Motor neuron (in vitro differentiated cells): ENCODE data around the gene CCDC171. TPM values are rescaled to one million over a fixed set of nuclear protein-coding genes. Genes with fewer than 3 reads are reported as not detected.
"Not testable (repeated sequence)": the region's sequence is repeated elsewhere in the genome, so short reads cannot be mapped to it uniquely, and the experiment has no call there.

Source experiments
- ATAC-seq, 8 experiments: fragments of 200-7000 bp; cut with Tn5 transposase; replicated peaks in 6 of 8; 2 replicates each; pipeline ENCODE4 v1.8.0; 2021; ENCODE audit warnings: mild to moderate bottlenecking in 8 of 8, moderate library complexity in 8 of 8
- H3K27ac ChIP-seq, 2 donors: fragments of 250-450 bp; sonication (Bioruptor Pico); 2 replicates each; pipeline ENCODE4 v1.9.0; 2021; ENCODE audit warnings: antibody characterized with exemption in 2 of 2, mild to moderate bottlenecking in 2 of 2, moderate library complexity in 1 of 2
- H3K4me1 ChIP-seq, 2 donors: fragments of 250-450 bp; sonication (Bioruptor Pico); replicated peaks in 1 of 2; 2 replicates each; pipeline ENCODE4 v1.6.1; 2021; ENCODE audit warnings: antibody characterized with exemption in 2 of 2, mild to moderate bottlenecking in 2 of 2, moderate library complexity in 1 of 2
- H3K4me3 ChIP-seq, 5 donors: fragments of 250-450 bp; sonication (Bioruptor Pico); 2 replicates each; pipeline ENCODE4 v1.9.0; 2021; ENCODE audit warnings: antibody characterized with exemption in 5 of 5, mild to moderate bottlenecking in 5 of 5, moderate library complexity in 4 of 5
- WGBS, 10 experiments: fragments of 450-650 bp; shearing (Covaris generic); methylation state at CpG; one replicate each; pipeline ENCODE4 v1.0.0; 2022; 5-methylcytosine and 5-hydroxymethylcytosine counted together
- in situ Hi-C, 9 experiments: fragments of 400-800 bp; cut with MboI; loops; one replicate each; pipeline ENCODE4 v1.15.0; 2021; ENCODE audit warnings: low sequenced_read_pairs in 9 of 9, low pct_unique_long_range_greater_than_20kb in 2 of 9; ENCODE audit not compliant: unreplicated experiment in 9 of 9
- total RNA-seq, 8 experiments: library from RNA; unstranded; fragments of 300-600 nt; gene quantifications; 2 replicates each; pipeline versions ENCODE4 v1.2.3 to v1.2.4, GENCODE V29; 2022

CCDC171 gene
- total RNA-seq, 8 experiments from 2014 or later: 4.0 to 15.1 (median 8.4) TPM

GRCh38 chr9:15578714-15579113 is 25.9 kb downstream of the CCDC171 start:
- Histone ChIP-seq H3K4me1 (no peaks in the 10 kb centered on the region), H3K4me3 (no peak overlapping the region), H3K27ac (no peak overlapping the region)
- WGBS, 10 experiments: 33 to 100% (median 91%) methylated on average over 1 to 6 of the region's 6 CpGs
- no peak for ATAC-seq
- in situ Hi-C loops: no loop called here

- in situ Hi-C loops: no loop called here
- WGBS, 10 experiments: 17 to 100% (median 93%) methylated on average over 1 to 3 of the region's 3 CpGs; no CpG with 5 or more reads in 2 of the 10 experiments
Measured at GRCh38 chr9:15584379-15584778, 31.5 kb downstream of the CCDC171 start.

DNA sequence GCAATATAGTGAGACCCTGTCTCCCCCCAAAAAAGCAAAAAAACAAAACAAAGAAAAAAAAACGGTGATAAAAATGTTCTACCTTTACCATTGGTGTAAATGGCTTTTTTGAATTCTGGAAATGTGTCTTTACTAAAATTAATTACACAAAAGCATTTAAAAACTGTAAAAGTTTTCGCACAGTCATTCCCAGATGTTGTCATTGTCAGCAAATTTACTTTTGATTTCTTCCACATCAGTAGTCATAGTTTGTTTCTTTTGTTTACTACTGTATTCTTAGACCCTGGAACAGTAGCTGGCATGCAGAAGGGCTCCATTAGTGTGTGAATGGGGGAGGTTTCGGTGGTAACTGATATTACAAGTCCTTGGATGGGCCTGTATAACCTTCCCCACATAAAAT is 39.5 kb downstream of the CCDC171 start:
- Histone ChIP-seq H3K27ac (no peak overlapping the region), H3K4me3 (no peak overlapping the region), H3K4me1 (peaks cover 0 to 3% of the 10 kb centered on the region in 2 donors)
- 46 to 100% (median 81%) methylated on average over 2 to 3 of the region's 3 CpGs; no CpG with 5 or more reads in 1 of the 10 experiments for WGBS, 10 experiments
- in situ Hi-C loops: no loop called here
- no peak for ATAC-seq

More at GRCh38 chr9:15584379-15584778, 31.5 kb downstream of the CCDC171 start:
- H3K27ac ChIP-seq: no peak overlapping the region
- no peak overlapping the region for H3K4me3 ChIP-seq
- ATAC-seq: no peak
- no peaks in the 10 kb centered on the region for H3K4me1 ChIP-seq

DNA sequence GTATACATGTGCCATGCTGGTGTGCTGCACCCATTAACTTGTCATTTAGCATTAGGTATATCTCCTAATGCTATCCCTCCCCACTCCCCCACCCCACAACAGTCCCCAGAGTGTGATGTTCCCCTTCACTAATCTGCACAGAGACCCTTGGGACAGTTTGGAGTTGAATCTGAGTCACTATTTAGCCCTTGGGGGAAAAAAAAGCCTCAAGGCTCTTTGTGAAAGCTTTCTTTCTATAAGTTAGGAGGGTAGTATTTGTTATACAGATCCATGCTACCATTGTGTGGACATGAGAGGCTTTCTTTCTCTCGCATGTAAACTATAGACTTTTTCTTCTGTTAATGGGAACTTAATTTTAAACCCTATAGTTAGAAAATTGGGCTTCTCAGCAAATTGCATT is 40.1 kb downstream of the CCDC171 start:
- H3K4me1 ChIP-seq, H3K4me3 ChIP-seq, in situ Hi-C loops, H3K27ac ChIP-seq, ATAC-seq: not testable (repeated sequence)
- WGBS, 10 experiments: 8 to 88% (median 61%) methylated on average over 1 of the region's 1 CpG; no CpG with 5 or more reads in 2 of the 10 experiments

DNA sequence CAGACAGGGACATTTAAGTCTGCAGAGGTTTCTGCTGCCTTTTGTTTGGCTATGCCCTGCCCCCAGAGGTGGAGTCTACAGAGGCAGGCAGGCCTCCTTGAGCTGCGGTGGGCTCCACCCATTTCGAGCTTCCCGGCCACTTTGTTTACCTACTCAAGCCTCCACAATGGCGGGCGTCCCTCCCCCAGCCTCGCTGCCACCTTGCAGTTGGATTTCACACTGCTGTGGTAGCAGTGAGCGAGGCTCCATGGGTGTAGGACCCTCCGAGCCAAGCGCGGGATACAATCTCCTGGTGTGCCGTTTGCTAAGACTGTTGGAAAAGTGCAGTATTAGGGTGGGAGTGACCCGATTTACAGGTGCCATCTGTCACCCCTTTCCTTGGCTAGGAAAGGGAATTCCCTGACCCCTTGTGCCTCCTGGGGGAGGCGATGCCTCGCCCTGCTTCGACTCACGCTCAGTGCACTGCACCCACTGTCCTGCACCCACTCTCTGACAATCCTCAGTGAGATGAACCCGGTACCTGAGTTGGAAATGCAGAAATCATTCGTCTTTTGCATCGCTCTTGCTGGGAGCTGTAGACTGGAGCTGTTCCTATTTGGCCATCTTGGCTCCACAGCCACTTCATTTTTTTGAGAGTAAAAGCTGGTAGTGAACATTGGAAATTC is 48.0 kb downstream of the CCDC171 start:
- not testable (repeated sequence) for ATAC-seq, H3K27ac ChIP-seq, H3K4me3 ChIP-seq, H3K4me1 ChIP-seq
- 89 to 100% (median 98%) methylated on average over 1 to 9 of the region's 19 CpGs; no CpG with 5 or more reads in 3 of the 10 experiments for WGBS, 10 experiments
- in situ Hi-C loops: loop anchor here in 2 of 9 experiments (25.0 kb wide), 1 partner anchor 388 kb away; no protein-coding TSS in a partner anchor

DNA sequence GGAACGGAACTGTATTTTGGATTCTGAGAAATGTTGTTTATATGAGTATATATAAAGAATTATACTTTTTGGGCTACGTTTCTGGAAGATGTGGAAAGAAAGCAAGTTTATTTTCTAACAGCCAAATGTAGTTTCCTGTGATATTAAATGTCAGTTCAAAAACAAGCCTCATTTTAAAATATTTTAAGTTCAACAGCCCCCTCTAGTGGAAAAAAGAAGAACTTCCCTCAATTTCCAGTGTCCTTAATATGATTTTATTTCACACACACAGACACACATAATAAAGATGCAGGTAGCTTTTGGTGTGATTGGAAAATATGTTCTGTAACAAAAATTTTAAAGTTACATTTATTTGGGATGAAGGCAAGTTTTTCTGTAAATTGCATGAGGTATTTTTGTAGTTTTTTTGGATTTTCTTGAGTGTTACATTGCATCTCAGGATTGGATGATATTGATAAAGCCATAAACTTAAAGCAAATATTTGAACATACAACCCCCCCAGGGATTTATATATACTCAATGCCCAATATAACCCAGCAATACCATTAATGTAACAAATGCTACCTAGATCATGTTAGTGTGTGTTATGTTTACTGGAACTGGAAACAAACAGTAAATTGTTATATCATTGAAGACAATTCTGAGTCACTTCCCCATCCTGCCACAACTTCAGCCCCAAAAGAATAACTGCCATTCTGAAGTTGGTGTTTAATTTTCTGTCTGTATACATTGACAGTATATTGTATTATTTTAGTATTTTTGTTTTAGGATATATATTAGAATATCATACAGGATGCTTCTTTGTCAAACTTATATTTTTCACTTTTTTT is 54.0 kb downstream of the CCDC171 start:
- WGBS, 10 experiments: 0 to 100% (median 39%) methylated on average over 1 to 2 of the region's 2 CpGs; no CpG with 5 or more reads in 1 of the 10 experiments
- H3K4me3 ChIP-seq: no peak overlapping the region
- ATAC-seq: no peak
- in situ Hi-C loops: loop anchor here in 2 of 9 experiments (25.0 kb wide), 1 partner anchor 395 kb away; no protein-coding TSS in a partner anchor
- H3K4me1 ChIP-seq: no peaks in the 10 kb centered on the region
- H3K27ac ChIP-seq: no peak overlapping the region

GRCh38 chr9:15612962-15613361 is 60.1 kb downstream of the CCDC171 start:
- WGBS, 10 experiments: 56 to 100% (median 90%) methylated on average over 2 to 4 of the region's 4 CpGs
- in situ Hi-C loops: loop anchor here in 3 of 9 experiments (10.0 to 25.0 kb wide), 2 partner anchors 158 to 401 kb away; no protein-coding TSS in a partner anchor
- ATAC-seq: no peak
- Histone ChIP-seq H3K4me3 (no peak overlapping the region), H3K27ac (no peak overlapping the region), H3K4me1 (no peaks in the 10 kb centered on the region)

GRCh38 chr9:15617782-15618181 is 64.9 kb downstream of the CCDC171 start:
- H3K27ac ChIP-seq: no peak overlapping the region
- no peak for ATAC-seq
- no peak overlapping the region for H3K4me3 ChIP-seq
- peaks cover 0 to 4% of the 10 kb centered on the region in 2 donors for H3K4me1 ChIP-seq
- WGBS, 10 experiments: 60 to 100% (median 93%) methylated on average over 1 to 3 of the region's 7 CpGs; no CpG with 5 or more reads in 7 of the 10 experiments
- in situ Hi-C loops: loop anchor here in 3 of 9 experiments (10.0 to 25.0 kb wide), 2 partner anchors 163 to 405 kb away; no protein-coding TSS in a partner anchor

GRCh38 chr9:15618540-15619331 is 65.9 kb downstream of the CCDC171 start:
- ATAC-seq: peak in 1 of 8 experiments; percentile 40
- Histone ChIP-seq H3K27ac (no peak overlapping the region), H3K4me3 (no peak overlapping the region), H3K4me1 (peaks cover 0 to 4% of the 10 kb centered on the region in 2 donors)
- in situ Hi-C loops: loop anchor here in 3 of 9 experiments (10.0 to 25.0 kb wide), 2 partner anchors 164 to 406 kb away; no protein-coding TSS in a partner anchor
- 33 to 100% (median 89%) methylated on average over 3 to 13 of the region's 18 CpGs for WGBS, 10 experiments

- H3K27ac ChIP-seq: no peak overlapping the region
- peaks cover 0 to 4% of the 10 kb centered on the region in 2 donors for H3K4me1 ChIP-seq
- 0 to 50% (median 25%) methylated on average over 1 of the region's 1 CpG; no CpG with 5 or more reads in 1 of the 10 experiments for WGBS, 10 experiments
- peak in 4 of 8 experiments; percentile 37 to 83 (median 64) for ATAC-seq
- in situ Hi-C loops: loop anchor here in 2 of 9 experiments (25.0 kb wide), 1 partner anchor 410 kb away; no protein-coding TSS in a partner anchor
- H3K4me3 ChIP-seq: no peak overlapping the region
Measured at GRCh38 chr9:15622318-15622971, 69.6 kb downstream of the CCDC171 start.

GRCh38 chr9:15635752-15636151 is 82.9 kb downstream of the CCDC171 start:
- ATAC-seq: no peak
- H3K27ac ChIP-seq: no peak overlapping the region
- H3K4me3 ChIP-seq: no peak overlapping the region
- in situ Hi-C loops: no loop called here
- no peaks in the 10 kb centered on the region for H3K4me1 ChIP-seq
- WGBS, 10 experiments: 30 to 100% (median 80%) methylated on average over 1 of the region's 1 CpG; no CpG with 5 or more reads in 5 of the 10 experiments

DNA sequence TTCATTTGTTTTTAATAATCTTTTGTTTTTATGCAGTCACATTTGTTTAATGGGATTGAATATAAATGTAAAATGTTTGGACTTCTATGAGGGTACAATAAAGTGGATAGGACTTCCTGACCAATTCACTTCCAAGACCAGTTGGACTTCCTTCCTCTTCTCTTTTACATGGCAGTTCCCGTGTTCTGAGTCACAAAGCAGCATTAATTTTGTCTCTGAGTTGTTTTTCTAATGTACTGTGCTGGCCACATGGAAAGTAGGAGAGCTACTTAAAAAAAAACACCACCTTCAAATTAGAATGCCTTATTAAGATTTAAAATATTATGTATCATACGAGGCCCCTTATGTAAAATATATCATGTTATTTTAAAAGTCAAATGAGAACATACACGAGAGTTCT is 87.3 kb downstream of the CCDC171 start:
- Histone ChIP-seq H3K4me1 (no peaks in the 10 kb centered on the region), H3K4me3 (no peak overlapping the region), H3K27ac (no peak overlapping the region)
- in situ Hi-C loops: no loop called here
- ATAC-seq: no peak
- WGBS, 10 experiments: 20 to 100% (median 80%) methylated on average over 1 to 3 of the region's 3 CpGs
